T-helper 22 cell (primary cell): Measurements from ENCODE around the gene PDE8B.
"Not testable (repeated sequence)": the region's sequence is repeated elsewhere in the genome, so short reads cannot be mapped to it uniquely, and the experiment has no call there.

Experiments used
- DNase-seq: peaks from one replicate; pipeline ENCODE4 v3.0.0-alpha.2; 2020; ENCODE audit warnings: low read depth

Gene PDE8B

GRCh38 chr5:77449277-77449676, 238.8 kb downstream of the PDE8B start:
- DNase-seq = no peak

DNA sequence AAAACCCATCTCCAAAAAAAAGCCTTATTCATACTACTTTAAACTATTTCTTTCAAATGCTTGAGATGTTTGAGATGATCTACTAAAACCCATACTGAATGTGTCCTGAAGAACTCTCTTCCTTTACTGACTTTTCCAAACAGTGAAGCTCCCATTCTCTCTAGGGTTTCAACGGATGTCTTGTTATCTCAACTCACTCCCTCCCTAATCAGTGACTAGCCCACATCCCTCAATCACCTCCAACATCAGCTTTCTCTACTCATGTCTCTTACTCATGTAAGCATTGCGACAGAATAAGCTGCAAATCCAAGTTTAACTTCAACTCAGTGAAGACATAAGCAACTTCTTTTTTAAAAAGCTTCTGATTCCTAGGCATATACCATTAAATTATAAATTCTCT, 239.5 kb downstream of the PDE8B start:
- DNase-seq = no peak

- no peak for DNase-seq
Observed at GRCh38 chr5:77452351-77452750, 241.9 kb downstream of the PDE8B start.

DNA sequence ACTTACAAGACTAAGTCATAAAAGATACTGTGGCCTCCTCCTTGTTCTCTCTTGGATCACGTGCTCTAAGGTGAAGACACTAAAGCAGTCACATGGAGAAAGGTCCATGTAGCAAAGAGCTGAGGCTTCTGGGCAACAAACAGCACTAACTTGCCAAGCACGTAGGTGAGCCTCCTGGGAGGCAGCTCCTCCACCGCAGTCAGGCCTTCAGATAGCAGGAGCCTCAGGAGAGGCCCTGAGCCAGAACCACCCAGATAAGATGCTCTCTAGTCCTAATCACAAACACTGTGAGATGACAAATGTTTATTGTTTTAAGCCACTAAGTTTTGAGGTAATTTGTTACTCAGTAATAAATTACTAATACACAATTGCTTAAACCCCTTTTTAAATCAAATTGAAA, 243.6 kb downstream of the PDE8B start:
- no peak for DNase-seq

- no peak for DNase-seq
Observed at GRCh38 chr5:77461287-77461686, 250.8 kb downstream of the PDE8B start.

- DNase-seq = no peak
Observed at GRCh38 chr5:77463905-77464304, 253.4 kb downstream of the PDE8B start.

DNA sequence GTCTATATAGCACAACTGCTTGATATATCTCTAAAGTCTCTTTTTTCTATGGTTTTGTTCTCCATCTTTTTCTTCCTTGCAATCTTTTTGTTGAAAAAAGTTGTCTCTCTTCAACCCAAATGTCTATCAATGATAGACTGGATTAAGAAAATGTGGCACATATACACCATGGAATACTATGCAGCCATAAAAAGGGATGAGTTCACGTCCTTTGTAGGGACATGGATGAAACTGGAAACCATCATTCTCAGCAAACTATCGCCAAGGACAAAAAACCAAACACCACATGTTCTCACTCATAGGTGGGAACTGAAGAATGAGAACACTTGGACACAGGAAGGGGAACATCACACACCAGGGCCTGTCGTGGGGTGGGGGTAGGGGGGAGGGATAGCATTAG, 258.4 kb downstream of the PDE8B start:
- DNase-seq = not testable (repeated sequence)

GRCh38 chr5:77475041-77475440, 264.6 kb downstream of the PDE8B start:
- not testable (repeated sequence) for DNase-seq
